Adrenal gland (tissue), 5 donors: ENCODE measurements around the gene GIGYF2.

ENCODE experiments used
- CTCF ChIP-seq, 6 experiments: fragments of 450-650 bp in 4 of 6; fragments of 200-600 bp in 2 of 6; sonication (generic) in 1 of 6; IDR thresholded peaks; 1 replicate in 5 of 6; 2 replicates in 1 of 6; pipeline versions ENCODE4 v1.5.1 to v1.8.0; 2016 to 2021; ENCODE audit warnings: antibody characterized with exemption in 6 of 6, mild to moderate bottlenecking in 2 of 6, moderate library complexity in 1 of 6
- POLR2A ChIP-seq, 2 donors: fragments of 450-650 bp; IDR thresholded peaks; one replicate each; pipeline ENCODE4 v1.6.1; 2017; ENCODE audit warnings: antibody characterized with exemption in 2 of 2, mild to moderate bottlenecking in 2 of 2, moderate library complexity in 1 of 2
- donor health status: DM: no; HTN: no; CAD: no.

- no peak for TF ChIP-seq CTCF (IDR thresholded peaks at IDR 0.05)
- no peak for TF ChIP-seq POLR2A (IDR thresholded peaks at IDR 0.05)
These were observed 211.6 kb downstream of the GIGYF2 start for GRCh38 chr2:232908695-232909094.
